GM21423 (cell line): ENCODE data around the gene GPC5.

Experiments
- ATAC-seq: cut with Tn5 transposase; IDR thresholded peaks from one replicate; pipeline ENCODE4 v1.9.1; 2021; ENCODE audit warnings: mild to moderate bottlenecking, moderate library complexity; ENCODE audit not compliant: unreplicated experiment

GPC5 gene

DNA sequence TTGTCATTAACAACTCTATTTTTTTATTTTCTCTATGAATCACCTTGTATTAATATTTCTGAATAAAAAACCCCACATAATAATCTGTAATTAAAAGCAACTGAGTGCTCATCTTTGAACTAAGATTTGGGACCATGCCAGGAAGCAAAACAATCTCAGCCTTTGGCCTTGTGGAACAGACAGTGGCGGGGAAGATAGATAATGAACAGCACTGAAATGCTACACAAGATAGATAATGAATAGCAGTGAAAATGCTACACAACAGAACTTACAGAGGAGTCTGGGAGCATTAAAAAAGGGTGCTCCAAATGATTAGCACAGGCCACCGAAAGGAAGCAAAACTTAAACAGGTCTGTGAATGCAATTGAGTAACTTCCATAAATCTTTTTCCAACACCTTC is 134.9 kb downstream of the GPC5 start:
- no peak for ATAC-seq

DNA sequence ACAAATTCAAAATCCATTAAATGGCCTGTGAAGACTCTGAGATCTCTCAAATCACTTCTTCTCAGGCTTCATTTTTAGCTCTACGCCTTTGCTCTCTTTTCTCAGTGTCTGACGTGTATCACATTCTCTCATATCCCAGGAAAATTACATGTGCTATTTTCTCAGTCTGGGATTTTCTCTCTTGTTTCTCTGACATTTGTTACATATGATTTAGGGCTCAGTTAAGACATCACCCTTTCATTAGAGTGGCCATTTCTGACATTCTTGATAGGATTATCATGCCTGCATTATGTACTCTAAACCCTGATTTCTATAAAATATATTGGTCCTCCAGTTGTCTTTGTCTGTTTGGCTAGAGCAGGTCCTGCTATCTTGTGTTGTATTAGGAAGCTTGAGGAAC is 136.6 kb downstream of the GPC5 start:
- no peak for ATAC-seq

DNA sequence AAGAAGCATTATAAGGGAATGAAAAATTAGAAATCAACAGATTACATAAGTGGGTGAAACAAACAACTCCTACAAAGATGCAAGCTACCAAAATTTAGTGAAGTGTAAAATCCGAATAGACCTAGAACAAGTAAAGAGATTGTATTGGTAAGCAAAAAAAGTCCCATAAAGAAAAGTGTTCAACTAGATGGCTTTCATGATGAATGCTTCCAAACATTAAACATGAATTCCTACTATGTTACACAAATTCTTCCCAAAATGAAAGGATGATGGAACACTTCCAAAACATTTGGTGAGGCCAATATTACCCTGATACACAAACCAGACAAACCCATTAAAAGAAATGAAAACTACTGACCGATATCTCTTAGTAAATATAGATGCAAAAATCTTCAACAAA is 139.0 kb downstream of the GPC5 start:
- no peak for ATAC-seq

DNA sequence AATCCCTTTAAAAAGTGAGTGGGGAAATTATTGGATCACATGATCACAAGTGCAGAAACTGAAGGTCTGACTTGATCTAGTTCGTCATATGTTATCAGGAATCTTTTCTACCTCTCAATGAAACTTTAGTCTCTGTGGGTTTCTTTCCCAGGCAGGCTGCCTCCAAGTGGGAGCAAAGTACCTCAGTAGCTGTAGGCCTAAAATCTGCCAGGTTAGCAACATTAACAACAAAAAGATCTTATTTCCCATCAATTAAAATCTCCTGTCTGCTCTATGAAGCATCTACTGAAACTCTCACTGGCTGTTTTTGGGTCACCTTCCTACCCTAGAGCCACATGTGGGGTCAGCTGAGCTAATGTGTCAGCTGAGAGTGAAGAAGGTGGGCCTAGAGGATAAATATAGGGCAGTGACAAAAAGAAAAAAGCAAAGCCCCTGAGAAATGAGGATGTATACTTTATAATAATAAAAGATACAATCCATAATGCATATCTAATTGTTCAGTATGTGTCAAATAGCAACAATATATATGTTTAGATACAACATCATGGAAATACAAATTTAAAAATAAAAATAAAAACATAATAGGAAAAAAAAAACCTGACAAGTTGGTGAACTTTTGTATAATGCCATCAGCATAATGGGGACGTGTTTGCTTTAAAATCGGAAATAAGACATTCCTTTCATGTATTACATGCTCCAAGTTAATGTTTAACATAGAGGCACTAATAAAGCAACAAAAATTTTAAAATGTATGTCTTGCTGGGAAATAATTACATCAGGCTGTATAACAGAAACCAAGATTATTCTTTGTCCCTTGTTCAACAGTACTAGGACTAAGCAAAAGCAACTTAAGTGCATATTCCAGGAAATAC is 141.1 kb downstream of the GPC5 start:
- ATAC-seq: no peak

DNA sequence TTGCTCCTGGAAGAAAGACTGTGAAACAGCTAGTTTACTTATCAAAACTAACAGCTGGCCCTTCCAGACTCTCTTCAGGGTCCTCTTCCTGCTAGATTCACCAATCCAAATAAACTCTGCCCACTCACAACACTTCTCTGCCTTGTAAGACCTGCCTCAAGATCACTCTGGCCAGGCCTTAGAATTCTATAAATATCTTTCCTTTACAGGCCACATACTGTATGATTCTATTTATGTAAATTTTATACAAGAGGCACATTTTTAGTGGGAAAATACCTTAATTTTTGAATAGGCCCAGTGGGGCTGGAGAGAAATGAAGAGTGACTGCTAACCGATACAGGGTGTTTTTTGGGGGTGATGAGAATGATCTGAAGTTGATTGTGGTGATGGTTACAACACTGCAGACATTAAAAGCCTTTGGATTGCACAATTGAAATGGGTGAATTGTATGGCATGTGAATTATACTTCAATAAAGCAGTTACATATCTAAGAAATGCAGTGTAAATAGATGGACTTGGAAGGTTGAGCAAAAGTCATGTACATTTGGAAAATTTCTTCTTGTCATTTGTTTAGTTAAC is 141.8 kb downstream of the GPC5 start:
- ATAC-seq: no peak

DNA sequence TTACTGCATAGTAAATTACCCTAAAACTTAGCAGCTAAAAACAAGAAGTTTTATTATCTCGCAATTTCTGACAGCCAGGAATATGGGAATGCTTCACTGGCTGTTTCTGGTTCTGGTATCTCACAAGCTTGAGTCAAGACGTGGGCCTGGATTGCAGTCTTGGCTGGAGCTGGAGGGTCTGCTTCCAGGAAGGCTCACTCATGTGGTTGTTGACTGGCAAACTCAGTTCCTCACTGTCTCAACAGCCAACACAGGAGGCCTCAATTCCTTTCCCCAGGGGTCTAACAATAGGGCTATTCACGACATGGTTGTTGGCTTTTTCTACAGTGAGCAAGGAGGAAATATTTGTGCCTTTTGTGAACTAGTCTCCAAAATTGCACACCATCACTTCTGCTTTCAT is 146.3 kb downstream of the GPC5 start:
- no peak for ATAC-seq

DNA sequence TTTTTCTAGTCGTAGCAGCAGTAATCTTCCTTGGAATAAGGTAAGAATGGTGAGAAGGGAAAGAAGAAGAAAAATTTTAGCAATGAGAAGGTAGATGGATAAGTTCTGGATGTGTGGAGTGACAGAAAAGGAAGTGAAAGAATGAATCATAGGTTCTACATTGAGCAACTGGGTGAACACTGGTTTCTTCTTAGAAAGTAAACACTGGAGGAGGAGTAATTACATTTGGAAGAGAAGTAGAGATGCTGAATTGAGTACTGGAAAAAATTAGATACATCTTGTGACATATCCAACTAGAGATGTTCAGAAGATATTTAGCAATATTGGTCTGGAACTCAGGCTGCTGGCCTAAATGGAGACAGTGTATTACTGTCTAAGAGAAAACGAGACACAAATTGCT is 148.5 kb downstream of the GPC5 start:
- ATAC-seq: peak; percentile 51

DNA sequence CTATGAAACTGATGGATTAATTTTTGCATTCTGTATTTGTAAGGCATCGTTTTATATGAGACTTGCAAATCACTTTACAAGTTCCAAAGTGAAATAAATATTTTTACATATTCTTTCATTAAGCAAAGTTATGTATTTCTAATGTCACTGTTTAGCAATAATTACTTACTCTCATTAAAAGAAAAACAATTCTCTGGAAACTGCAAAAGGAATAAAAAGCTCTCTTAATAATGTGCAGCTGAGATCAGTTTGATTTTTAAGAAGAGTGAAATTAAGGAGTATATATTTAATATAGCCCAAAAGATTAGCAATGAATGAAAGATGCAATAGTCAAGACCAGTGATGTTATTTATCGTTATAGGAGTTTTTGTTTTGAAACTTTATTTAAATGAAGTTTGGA is 155.2 kb downstream of the GPC5 start:
- no peak for ATAC-seq

DNA sequence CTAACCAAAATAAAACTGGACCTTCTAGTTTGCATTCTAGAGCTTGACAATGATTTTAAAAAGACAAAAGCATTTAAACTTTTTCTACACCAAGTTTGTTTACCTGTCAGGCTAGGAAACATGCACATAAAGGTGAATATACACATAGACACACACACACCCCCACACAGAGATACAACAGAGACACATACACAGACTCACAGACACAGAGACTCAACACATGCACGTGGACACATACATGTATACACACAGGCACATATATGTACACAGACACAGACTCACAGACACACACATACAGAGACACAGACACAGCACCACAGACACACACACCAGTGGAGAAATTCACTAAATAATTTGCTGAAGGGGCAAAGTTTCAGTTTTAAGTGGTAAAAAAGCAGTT is 155.7 kb downstream of the GPC5 start:
- ATAC-seq: no peak

DNA sequence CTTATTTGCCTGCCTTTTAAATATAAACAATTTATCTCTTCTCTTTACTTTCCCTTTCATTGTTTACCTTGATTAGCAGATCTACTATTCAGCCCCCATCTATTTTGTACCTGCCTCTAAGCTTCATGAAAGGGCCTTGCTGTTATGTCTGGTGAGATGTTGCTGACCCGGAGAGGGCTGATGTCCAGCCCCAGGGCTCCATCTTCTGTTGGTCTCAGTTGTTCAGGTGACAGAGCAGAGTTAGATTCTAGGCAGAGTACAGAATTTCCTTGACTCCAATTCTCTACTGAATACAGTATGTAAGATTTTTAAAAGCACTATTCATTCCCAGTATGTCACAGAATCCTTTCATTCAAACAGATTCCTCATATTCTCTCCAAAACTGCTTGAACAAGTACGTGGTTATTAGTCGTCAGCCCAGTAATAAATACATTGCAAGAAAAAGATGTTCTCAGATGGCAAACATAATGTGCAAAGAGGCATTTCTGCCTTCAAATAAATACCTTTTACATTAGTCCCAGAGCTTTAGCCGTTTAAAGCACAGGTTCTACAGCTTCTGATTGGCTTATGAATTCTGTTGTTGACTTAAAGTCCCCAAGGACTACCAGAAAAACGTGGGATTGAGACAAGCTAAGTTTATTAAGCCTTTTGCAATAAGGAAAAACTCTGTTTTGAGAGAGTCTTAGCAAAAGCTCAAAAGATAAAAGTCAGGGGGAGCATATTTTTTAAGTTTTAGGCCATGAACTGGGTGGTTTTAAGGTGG is 159.1 kb downstream of the GPC5 start:
- no peak for ATAC-seq

DNA sequence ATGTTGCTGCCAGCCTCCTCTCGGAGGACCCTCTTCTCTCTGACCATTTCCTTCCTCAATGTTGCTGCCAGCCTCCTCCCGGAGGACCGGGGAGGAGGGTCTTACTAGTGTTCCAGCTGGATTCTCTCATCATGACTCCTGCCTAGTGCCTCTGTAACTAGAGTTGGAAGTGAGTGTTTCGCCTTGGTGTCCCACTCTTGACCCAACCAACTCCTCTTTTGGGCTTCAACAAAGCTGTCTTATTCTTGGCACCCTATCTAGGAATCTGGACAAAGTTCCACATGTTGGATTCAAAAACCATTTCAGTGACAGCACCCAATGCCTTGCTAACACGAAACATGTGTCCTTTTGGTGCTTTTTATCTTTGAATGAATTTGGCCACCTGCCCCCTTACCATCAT is 165.4 kb downstream of the GPC5 start:
- ATAC-seq: no peak

DNA sequence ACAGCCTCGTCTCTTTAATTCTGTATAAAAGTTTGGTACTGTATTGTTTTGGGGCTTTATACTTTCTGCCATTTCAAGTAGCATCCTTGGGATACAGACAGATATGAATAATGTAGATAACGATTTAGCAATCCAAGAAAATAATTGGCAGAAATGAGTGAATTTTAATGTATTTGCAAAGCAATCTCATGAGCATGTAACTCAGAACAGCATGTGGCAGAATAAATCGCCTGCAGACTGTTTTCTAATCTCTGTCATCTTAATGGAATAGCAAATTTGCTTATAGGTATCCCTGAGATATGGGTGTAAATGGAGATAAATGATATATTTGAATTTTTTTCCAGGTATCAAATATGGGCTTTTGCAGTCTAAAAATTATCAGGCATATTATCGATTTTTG is 166.0 kb downstream of the GPC5 start:
- ATAC-seq: no peak

DNA sequence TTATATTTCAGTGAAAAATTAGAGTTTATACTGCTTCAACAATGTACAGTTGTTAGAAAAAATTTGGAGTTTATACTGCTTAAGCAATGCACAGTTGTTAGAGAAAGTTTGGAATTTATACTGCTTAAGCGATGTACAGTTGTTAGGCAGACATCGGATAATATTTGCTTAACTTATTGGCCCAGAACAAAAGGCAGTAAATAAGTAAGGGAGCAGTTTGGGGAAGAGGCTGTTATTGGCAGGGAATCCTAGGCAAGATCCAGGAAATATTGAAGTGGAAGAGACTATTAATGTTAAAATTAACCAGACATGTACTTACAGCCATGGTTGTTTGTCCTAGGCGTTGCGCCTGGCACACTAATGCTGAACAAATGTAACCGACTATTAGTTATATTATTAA is 166.9 kb downstream of the GPC5 start:
- no peak for ATAC-seq

DNA sequence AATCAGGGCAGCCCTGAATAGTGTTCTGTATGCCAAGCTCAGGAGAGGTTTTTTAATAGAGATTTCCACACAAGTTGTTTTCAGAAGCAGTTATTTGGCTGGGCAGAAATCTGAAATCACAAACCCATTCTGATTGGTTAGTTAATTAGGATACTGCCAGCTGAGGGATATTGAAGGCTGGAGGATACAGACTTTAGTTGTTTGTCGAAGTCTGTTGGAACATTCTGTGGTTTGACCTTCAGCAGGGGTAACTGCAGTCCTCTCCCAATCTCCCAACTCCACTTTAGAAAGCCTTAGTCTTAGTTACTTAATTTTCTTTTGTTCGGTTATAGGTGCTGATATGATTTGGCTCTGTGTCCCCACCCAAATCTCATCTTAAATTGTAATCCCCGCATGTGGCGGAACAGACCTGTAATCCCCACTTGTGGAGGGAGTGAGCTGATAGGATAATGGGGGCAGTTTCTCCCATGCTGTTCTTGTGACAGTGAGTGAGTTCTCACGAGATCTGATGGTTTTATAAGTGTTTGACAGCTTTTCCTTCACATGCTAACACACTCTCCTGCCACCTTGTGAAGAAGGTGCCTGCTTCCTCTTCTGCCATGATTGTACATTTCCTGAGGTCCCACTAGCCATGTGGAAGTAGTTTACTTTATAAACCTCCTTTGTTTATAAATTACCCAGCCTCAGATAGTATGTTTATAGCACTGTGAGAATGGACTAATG is 169.2 kb downstream of the GPC5 start:
- ATAC-seq: no peak

DNA sequence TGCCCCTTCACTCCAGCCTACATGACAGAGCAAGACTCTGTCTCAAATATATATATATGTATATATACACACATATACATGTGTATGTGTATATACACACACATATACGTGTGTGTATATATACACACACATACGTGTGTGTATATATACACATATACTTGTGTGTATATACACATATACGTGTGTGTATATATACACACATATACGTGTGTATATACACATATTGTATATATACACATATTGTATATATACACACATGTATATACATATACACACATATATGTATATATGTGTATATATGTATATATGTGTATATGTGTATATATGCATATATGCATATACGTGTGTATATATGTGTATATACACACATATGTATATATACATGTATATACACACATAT is 173.3 kb downstream of the GPC5 start:
- ATAC-seq: no peak

DNA sequence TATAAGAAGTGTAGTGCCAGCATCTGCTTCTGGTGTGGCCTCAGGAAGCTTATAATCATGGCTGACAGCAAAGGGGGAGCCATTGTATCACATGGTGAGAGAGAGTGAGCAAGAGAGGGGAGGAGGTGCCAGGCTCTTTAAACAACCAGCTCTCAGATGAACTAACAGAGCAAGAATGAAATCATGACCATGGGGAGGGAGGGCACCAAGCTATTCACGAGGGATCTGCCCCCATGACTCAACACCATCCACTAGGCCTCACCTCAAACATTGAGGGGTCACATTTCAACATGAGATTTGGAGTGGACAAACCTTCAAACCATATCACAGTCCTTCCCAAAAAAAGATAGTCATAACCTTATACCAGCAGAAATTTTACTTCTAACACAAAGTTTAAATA is 174.0 kb downstream of the GPC5 start:
- ATAC-seq: no peak

DNA sequence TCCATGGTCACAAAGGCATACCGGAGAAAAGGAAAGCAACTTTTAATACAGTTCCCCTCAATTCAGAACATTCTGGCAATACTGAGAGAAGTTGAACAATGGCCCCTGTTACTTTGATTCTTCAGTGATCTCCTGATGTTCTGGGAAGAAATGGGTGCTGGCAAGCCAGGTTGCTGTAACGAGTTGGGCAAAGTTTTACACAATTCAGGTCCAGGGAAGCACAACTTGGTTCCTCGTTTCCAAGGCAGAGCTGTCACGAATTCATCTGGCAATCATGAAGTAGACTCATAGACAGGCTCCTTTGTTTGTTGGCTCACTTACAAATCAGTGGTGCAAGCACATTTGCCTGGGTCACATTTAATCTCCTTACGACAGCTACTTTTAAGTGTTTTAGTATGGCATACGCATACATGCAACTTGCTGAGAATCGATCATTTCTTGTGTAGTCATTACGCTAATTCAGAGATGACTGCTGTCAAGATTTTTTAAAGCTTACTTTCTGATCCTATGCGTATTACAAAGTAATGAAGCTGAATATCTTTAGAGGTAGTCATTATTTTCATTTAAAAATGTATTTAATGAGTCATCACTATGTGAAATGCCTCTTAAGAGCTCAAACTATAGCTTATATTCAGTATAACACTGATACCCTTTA is 174.7 kb downstream of the GPC5 start:
- ATAC-seq: no peak

DNA sequence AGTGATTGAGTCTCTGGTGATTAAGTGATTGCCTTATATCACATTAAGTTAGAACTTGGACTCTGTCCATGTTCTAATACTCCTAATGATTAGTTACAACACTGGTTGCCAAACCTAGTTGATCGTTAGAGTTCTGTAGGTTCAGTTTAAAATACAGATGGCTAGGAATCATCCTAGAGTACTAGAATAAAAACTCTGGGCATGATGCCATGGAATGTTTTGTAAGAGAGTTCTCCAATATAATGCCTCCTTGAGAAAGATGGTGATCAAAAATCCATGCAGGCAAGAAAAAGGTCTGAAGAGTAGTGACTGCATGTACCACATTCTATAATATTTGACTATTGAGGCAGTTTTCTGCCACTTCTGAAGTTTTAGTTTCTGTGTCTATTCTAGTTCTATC is 176.3 kb downstream of the GPC5 start:
- no peak for ATAC-seq

DNA sequence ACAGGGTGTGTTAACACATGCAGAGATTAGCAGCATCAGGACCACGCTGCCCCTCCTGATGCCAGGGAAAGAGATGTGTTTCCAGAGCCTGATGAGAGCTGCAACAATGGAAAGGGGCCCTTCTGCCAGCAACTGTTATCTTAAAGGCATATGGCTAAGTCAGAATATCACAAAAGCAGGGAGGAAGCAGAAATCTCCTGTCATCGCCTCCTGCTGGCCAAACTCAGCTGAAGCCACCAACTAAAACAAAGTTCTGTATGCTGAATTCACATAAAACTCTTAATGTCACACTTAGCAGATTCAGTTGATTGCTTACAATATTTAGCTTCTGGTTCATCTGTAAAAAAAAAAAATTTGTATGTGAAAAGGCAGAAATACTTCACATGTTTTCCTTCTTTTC is 178.2 kb downstream of the GPC5 start:
- no peak for ATAC-seq

DNA sequence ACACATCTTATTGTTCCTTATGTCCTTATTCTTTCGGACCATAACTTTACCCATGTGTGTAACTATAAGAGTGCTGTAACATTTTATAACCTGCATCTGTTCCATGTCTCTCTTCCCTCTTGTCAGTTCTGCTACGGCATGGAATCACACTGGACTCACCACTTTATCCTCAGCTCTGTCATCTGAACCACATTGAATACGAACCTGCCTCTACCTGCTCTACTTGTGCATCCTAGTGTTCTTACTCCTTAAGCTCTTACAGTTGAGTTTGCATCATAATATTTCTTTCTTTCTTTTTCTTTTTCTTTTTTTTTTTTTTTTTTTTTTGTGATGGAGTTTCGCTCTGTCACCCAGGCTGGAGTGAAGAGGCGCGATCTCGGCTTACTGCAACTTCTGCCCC is 180.9 kb downstream of the GPC5 start:
- ATAC-seq: no peak

DNA sequence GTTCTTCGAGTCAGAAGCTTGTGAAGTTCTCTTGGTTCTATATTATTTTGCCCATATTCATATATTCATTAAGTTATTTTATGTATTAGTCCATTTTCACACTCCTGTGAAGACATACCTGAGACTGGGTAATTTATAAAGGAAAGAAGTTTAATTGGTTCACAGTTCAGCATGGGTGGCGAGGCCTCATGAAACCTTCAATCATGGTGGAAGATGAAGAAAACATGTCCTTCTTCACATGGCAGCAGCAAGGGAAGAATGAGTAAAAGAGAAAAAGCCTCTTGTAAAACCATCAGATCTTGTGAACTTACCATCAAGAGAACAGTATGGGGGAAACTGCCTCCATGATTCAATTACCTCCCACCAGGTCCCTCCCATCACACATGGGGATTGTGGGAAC is 182.3 kb downstream of the GPC5 start:
- ATAC-seq: no peak
